Activated naive CD8-positive, alpha-beta T cell treated with anti-CD3 and anti-CD28 coated beads, Interleukin-2, amount 10 ng/mL, durations not matched to agents 7 days and 5 days (primary cell): Measurements from ENCODE around the gene MT1G. TPM values are rescaled to one million over a fixed set of nuclear protein-coding genes. Genes with fewer than 3 reads are reported as not detected.
"Not testable (repeated sequence)": the region's sequence is repeated elsewhere in the genome, so short reads cannot be mapped to it uniquely, and the experiment has no call there.

Experiments
- ATAC-seq: fragments of 150-1000 bp; cut with Tn5 transposase; one replicate; pipeline ENCODE4 v1.10.0; 2021; ENCODE audit warnings: low read depth, moderate library complexity
- POLR2A ChIA-PET: fragments of 350-600 bp; sonication (Branson Sonifier 250); formaldehyde crosslinking; loops from one replicate; lab custom pipeline; 2021; ENCODE audit warnings: antibody characterized with exemption; lab: Charles Lee
- DNase-seq: peaks from one replicate; pipeline ENCODE4 v3.0.0; 2021
- H3K27ac Mint-ChIP-seq: one replicate; pipeline ENCODE4 v1.8.0; 2022; ENCODE audit warnings: mild to moderate bottlenecking, mixed read lengths
- H3K27me3 Mint-ChIP-seq: one replicate; pipeline ENCODE4 v1.8.0; 2022; ENCODE audit warnings: mild to moderate bottlenecking, moderate library complexity, mixed read lengths
- H3K36me3 Mint-ChIP-seq: one replicate; pipeline ENCODE4 v1.8.0; 2021; ENCODE audit warnings: mild to moderate bottlenecking, mixed read lengths
- H3K4me1 Mint-ChIP-seq: one replicate; pipeline ENCODE4 v1.8.0; 2021; ENCODE audit warnings: mixed read lengths
- H3K4me3 Mint-ChIP-seq: one replicate; pipeline ENCODE4 v1.8.0; 2022; ENCODE audit warnings: mild to moderate bottlenecking, moderate library complexity, mixed read lengths
- H3K9me3 Mint-ChIP-seq: one replicate; pipeline ENCODE4 v1.8.0; 2021; ENCODE audit warnings: mixed read lengths
- total RNA-seq, 2 experiments: library from RNA; stranded (reverse); gene quantifications; one replicate each; pipeline ENCODE4 v1.2.3, GENCODE V29; 2021

MT1G gene
- 1 to 10 TPM; 4.0 to 5.0 TPM for total RNA-seq

DNA sequence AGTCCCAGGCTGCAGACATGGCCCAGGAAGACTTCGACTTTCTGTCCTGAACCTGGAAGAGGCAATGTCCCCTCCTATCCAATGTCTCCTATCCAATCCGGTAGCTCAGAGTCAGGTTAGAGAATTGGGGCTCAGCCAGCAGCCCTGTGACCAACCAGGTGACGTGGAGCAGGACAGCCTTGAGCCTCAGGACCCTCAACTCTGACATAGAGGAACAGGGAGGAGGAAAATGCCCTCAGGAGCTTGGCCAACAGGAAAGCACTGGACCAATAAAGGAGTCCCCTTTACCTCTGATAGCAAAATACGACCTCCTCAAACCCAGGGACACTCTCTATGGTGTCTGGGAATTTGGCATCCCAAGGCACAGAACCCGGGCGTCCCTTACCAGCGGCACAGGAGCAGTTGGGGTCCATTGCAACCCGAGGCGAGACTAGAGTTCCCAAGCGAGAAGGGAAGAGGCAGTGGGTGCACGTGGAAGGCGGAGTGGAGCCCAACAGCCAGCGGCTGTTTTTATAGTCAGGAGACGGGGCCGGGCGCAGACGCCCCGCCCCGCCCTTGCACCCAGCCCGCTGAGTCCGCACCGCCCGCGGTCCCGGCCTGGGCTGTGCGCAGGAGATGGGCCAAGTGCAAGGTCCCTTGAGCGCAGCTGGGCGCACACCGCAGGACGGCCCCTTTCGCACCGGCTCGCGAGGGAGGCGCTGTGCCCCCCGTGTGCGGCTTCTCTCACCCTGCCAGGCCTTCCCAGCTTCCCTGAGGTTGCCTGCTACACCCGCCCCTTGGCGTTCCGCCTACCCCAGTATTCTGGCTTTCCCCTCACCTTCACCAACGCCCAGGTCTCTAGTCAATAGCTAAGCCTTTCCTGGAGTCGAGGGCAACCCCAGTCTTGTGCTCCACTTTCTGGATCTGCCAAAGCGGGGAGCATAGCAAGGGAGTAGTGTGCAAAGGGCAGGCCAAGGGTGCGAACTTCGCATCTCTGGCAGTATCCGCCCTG is at the start of gene MT1G:
Gene MT1G (minus strand): TSS at position 485 of the 991 bp plus-strand sequence. CDS start 72 bp downstream, at position 413.
- Mint-ChIP-seq H3K4me3 (peak within 1 kb of the TSS; percentile 66), H3K4me1 (peaks cover 32% of the 10 kb centered on the region), H3K9me3 (no peaks in the 10 kb centered on the region), H3K36me3 (no peaks in the 10 kb centered on the region), H3K27me3 (peaks cover 63% of the 10 kb centered on the region), H3K27ac (no peak within 1 kb of the TSS)
- ATAC-seq (peak; percentile 75), DNase-seq (peak; percentile 71)
- POLR2A ChIA-PET, result interaction anchor here (1.0 to 2.3 kb wide), 7 partner anchors 9 to 60 kb away, joined by 3 to 13 read pairs (median 4); partner anchors contain the start of genes MT1E, MT1F, MT1X and MT2A

GRCh38 chr16:56717532-56717931 is 49.7 kb upstream of the MT1G start:
- ATAC-seq, H3K27me3 Mint-ChIP-seq, H3K4me3 Mint-ChIP-seq, H3K4me1 Mint-ChIP-seq, H3K27ac Mint-ChIP-seq, H3K36me3 Mint-ChIP-seq, POLR2A ChIA-PET, DNase-seq, H3K9me3 Mint-ChIP-seq: not testable (repeated sequence)

DNA sequence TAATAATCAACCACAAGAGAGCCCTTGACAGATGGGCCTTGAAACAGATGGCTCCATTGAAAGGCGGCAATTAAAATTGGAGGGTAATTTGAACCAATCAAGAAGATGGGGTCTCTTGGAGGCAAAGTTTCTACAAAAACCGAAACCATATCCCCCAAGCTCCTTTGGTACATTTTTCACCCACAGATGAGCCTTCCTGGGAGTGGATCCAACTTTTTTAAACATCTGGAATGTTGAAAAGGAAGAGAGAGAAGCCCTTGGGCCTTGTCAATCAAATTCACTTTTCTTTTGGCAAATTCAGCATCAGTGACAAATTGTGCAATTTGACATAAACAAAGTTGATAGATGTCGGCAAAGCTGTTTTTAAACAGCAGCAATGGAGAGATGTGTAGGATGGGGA is 48.9 kb upstream of the MT1G start:
- Mint-ChIP-seq H3K4me1 (peaks cover 2% of the 10 kb centered on the region), H3K4me3 (no peak overlapping the region), H3K36me3 (no peaks in the 10 kb centered on the region), H3K27me3 (no peaks in the 10 kb centered on the region), H3K9me3 (no peaks in the 10 kb centered on the region), H3K27ac (no peak overlapping the region)
- ATAC-seq, result no peak
- POLR2A ChIA-PET, result no interaction called here
- DNase-seq, result no peak

- Mint-ChIP-seq H3K4me1 (peaks cover 14% of the 10 kb centered on the region), H3K27me3 (no peaks in the 10 kb centered on the region), H3K36me3 (peaks cover 4% of the 10 kb centered on the region), H3K27ac (no peak overlapping the region), H3K9me3 (peaks cover 4% of the 10 kb centered on the region), H3K4me3 (no peak overlapping the region)
- DNase-seq (no peak), ATAC-seq (no peak)
- POLR2A ChIA-PET, result interaction anchor here (0.8 kb wide), 1 partner anchor 129 kb away, joined by 7 read pairs; no protein-coding TSS in a partner anchor
These were observed 47.3 kb upstream of the MT1G start for GRCh38 chr16:56715126-56715525.

DNA sequence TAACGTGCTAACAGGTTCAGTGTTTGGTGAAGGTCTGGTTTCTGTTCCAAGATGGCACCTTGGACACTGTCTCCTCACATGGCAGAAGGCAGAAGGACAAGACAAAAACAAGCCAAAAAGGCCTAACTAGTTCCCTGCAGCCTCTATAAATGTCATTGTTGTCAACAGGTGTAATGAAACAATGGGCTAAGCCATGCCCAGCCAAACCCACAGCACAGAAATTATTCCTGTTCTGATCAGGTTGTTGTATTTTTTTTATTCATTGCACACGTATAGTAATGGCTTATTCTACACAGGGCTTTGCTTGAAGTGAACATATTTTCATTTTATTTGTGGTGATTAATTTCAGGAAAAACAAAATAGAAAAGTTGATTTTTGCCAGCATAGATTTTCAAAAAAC is 45.9 kb upstream of the MT1G start:
- Mint-ChIP-seq H3K36me3 (peaks cover 4% of the 10 kb centered on the region), H3K4me1 (peaks cover 26% of the 10 kb centered on the region)
- POLR2A ChIA-PET, result no interaction called here

GRCh38 chr16:56711862-56712261 is 44.0 kb upstream of the MT1G start:
- ATAC-seq (no peak), DNase-seq (no peak)
- peaks cover 4% of the 10 kb centered on the region for H3K9me3 Mint-ChIP-seq
- no peak overlapping the region for H3K27ac Mint-ChIP-seq
- no peak overlapping the region for H3K4me3 Mint-ChIP-seq
- peaks cover 4% of the 10 kb centered on the region for H3K36me3 Mint-ChIP-seq
- POLR2A ChIA-PET, result no interaction called here
- no peaks in the 10 kb centered on the region for H3K27me3 Mint-ChIP-seq
- peaks cover 38% of the 10 kb centered on the region for H3K4me1 Mint-ChIP-seq

More for the DNA sequence above, 45.9 kb upstream of the MT1G start:
- H3K27me3 Mint-ChIP-seq, result no peaks in the 10 kb centered on the region
- no peak overlapping the region for H3K27ac Mint-ChIP-seq
- DNase-seq (no peak), ATAC-seq (no peak)
- H3K9me3 Mint-ChIP-seq, result peaks cover 4% of the 10 kb centered on the region
- H3K4me3 Mint-ChIP-seq, result no peak overlapping the region

GRCh38 chr16:56710181-56710737 is 42.4 kb upstream of the MT1G start:
- POLR2A ChIA-PET, result interaction anchor here (1.6 kb wide), 1 partner anchor 8 kb away, joined by 4 read pairs; no protein-coding TSS in a partner anchor
- Mint-ChIP-seq H3K27me3 (no peaks in the 10 kb centered on the region), H3K27ac (peak overlapping the region; percentile 89), H3K36me3 (peaks cover 4% of the 10 kb centered on the region), H3K4me1 (peaks cover 41% of the 10 kb centered on the region), H3K9me3 (peaks cover 4% of the 10 kb centered on the region), H3K4me3 (peak overlapping the region; percentile 77)
- ATAC-seq, result no peak
- no peak for DNase-seq

- POLR2A ChIA-PET, result interaction anchor here (0.6 to 1.9 kb wide), 5 partner anchors 17 to 101 kb away, joined by 3 to 10 read pairs (median 5); partner anchors contain the start of genes MT1X, MT2A and NUP93
- peaks cover 41% of the 10 kb centered on the region for H3K4me1 Mint-ChIP-seq
- peak overlapping the region; percentile 77 for H3K4me3 Mint-ChIP-seq
- ATAC-seq (no peak), DNase-seq (no peak)
- H3K9me3 Mint-ChIP-seq, result peaks cover 4% of the 10 kb centered on the region
- peak overlapping the region; percentile 89 for H3K27ac Mint-ChIP-seq
- peaks cover 4% of the 10 kb centered on the region for H3K36me3 Mint-ChIP-seq
- H3K27me3 Mint-ChIP-seq, result no peaks in the 10 kb centered on the region
These were observed 41.7 kb upstream of the MT1G start for GRCh38 chr16:56709443-56710040.

DNA sequence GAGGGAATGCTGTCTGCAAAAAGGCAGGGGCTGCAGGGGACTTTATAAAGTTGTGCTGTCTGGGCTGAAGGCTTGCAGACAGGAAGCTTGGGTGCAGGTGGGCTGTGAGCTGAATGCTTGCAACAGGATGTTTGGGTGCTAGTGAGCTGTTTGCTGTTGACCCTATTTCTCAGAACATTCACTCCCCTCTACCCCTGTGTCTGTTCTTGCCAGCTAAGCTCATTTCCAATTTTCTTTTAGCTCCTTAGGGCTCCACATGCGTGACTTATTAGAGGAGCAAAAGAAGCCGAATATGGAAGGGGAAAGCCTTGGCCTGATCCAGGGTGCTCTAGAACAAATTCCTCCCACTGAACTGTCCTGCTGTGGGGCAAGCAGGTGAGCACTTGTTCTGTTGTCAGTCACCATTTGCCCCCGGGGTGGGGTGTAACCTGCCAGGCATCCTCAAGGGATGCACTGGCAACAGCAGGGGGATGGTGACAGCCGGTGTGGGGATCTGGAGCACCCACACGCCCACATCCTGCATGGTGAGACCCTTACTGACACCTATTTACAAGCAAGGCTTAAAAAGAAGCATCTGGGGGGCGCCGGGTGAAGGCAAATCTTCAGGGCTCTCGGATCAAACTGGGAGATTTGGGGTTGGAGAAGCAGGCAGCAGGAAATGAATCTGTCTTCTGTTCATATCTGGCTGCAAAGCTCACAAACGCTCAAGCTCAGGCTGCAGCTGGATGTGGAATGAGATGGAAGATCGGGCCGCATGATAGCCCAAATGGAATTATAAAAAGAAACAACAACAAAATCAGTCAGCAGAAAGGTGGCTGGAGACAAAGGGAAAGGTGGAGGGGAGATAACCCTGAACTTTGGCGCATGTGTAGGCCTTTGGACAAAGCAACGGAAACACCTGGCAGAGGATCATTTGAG is 40.9 kb upstream of the MT1G start:
- Mint-ChIP-seq H3K9me3 (peaks cover 4% of the 10 kb centered on the region), H3K4me1 (peaks cover 41% of the 10 kb centered on the region), H3K27ac (peak overlapping the region; percentile 89), H3K27me3 (no peaks in the 10 kb centered on the region), H3K36me3 (peaks cover 4% of the 10 kb centered on the region), H3K4me3 (peak overlapping the region; percentile 77)
- peak; percentile 59 for DNase-seq
- peak; percentile 95 for ATAC-seq
- POLR2A ChIA-PET, result interaction anchor here (0.6 to 1.9 kb wide), 9 partner anchors 18 to 223 kb away, joined by 3 to 10 read pairs (median 3); partner anchors contain the start of genes MT1X, MT2A and NUP93

GRCh38 chr16:56702836-56703235 is 35.0 kb upstream of the MT1G start:
- POLR2A ChIA-PET, result interaction anchor here (1.1 to 2.7 kb wide), 5 partner anchors 21 to 125 kb away, joined by 3 to 28 read pairs (median 6); partner anchors contain the start of genes MT1X and MT2A
- no peak overlapping the region for H3K4me3 Mint-ChIP-seq

GRCh38 chr16:56701534-56701933 is 33.7 kb upstream of the MT1G start:
- POLR2A ChIA-PET, result interaction anchor here (0.7 to 2.7 kb wide), 10 partner anchors 9 to 124 kb away, joined by 3 to 28 read pairs (median 4); partner anchors contain the start of genes MT1X and MT2A
- Mint-ChIP-seq H3K27me3 (no peaks in the 10 kb centered on the region), H3K27ac (peak overlapping the region; percentile 32), H3K4me1 (peaks cover 13% of the 10 kb centered on the region), H3K36me3 (peaks cover 2% of the 10 kb centered on the region), H3K4me3 (no peak overlapping the region), H3K9me3 (no peaks in the 10 kb centered on the region)
- DNase-seq (no peak), ATAC-seq (no peak)

More at GRCh38 chr16:56702836-56703235, 35.0 kb upstream of the MT1G start:
- Mint-ChIP-seq H3K36me3 (peaks cover 1% of the 10 kb centered on the region), H3K4me1 (peaks cover 17% of the 10 kb centered on the region), H3K9me3 (no peaks in the 10 kb centered on the region), H3K27ac (no peak overlapping the region), H3K27me3 (no peaks in the 10 kb centered on the region)
- ATAC-seq (no peak), DNase-seq (no peak)

GRCh38 chr16:56700631-56701030 is 32.8 kb upstream of the MT1G start:
- H3K36me3 Mint-ChIP-seq, result peaks cover 2% of the 10 kb centered on the region
- no peaks in the 10 kb centered on the region for H3K9me3 Mint-ChIP-seq
- no peaks in the 10 kb centered on the region for H3K27me3 Mint-ChIP-seq
- H3K4me1 Mint-ChIP-seq, result peaks cover 12% of the 10 kb centered on the region
- POLR2A ChIA-PET, result interaction anchor here (2.3 to 2.7 kb wide), 3 partner anchors 18 to 123 kb away, joined by 6 to 28 read pairs (median 14); partner anchors contain the start of genes MT1X and MT2A
- H3K4me3 Mint-ChIP-seq, result no peak overlapping the region
- DNase-seq (no peak), ATAC-seq (no peak)
- H3K27ac Mint-ChIP-seq, result no peak overlapping the region
